Pancreas (tissue), 10 donors: ENCODE results near the gene TRIM17. TPM values are rescaled to one million over a fixed set of nuclear protein-coding genes. Genes with fewer than 3 reads are reported as not detected.

Experiments
- ATAC-seq, 4 donors: fragments of 200-7000 bp; cut with Tn5 transposase; one replicate each; pipeline versions ENCODE4 v1.8.0 to v1.9.1; 2020; ENCODE audit warnings: mild to moderate bottlenecking in 4 of 4, moderate library complexity in 4 of 4
- DNase-seq, 6 donors: peaks; one replicate each; pipeline ENCODE4 v3.0.0-alpha.2; 2020
- FAIRE-seq: peaks from 2 replicates; lab custom pipeline; 2012; peaks lifted over from hg19 to GRCh38; lab: Jason Lieb, UNC
- H3K27ac ChIP-seq, 4 donors: fragments of 200-600 bp; sonication (generic); 1 replicate in 3 of 4; 2 replicates in 1 of 4; pipeline versions ENCODE4 v1.5.0 to v1.8.0; 2020
- H3K27me3 ChIP-seq, 4 donors: fragments of 200-600 bp; one replicate each; pipeline ENCODE4 v1.8.0; 2021
- H3K36me3 ChIP-seq, 3 donors: fragments of 200-600 bp; sonication (generic) in 1 of 3; one replicate each; pipeline versions ENCODE4 v1.5.0 to v1.8.0; 2020 to 2021
- H3K4me1 ChIP-seq, 3 donors: fragments of 200-600 bp; one replicate each; pipeline ENCODE4 v1.8.0; 2021
- H3K4me3 ChIP-seq, 4 donors: fragments of 200-600 bp; sonication (generic) in 2 of 4; one replicate each; pipeline versions ENCODE4 v1.5.0 to v1.8.0; 2020 to 2021
- H3K9me3 ChIP-seq, 4 donors: fragments of 200-600 bp; one replicate each; pipeline ENCODE4 v1.8.0; 2021
- CTCF ChIP-seq, 4 donors: fragments of 200-600 bp; sonication (generic) in 3 of 4; IDR thresholded peaks; one replicate each; pipeline versions ENCODE4 v1.5.0 to v1.8.0; 2021; ENCODE audit warnings: antibody characterized with exemption in 4 of 4
- WGBS, 2 donors: extraction: QIAGEN DNeasy Blood & Tissue Kit; methylation state at CpG; one replicate each; pipeline ENCODE4 v1.1.7; 2013; 5-methylcytosine and 5-hydroxymethylcytosine counted together
- intact Hi-C, 3 donors: fragments of 100-400 bp; cut with DNase I; formaldehyde crosslinking; loops; one replicate each; pipeline versions ENCODE4 v1.11.1 to v1.14.2; 2022
- polyA plus RNA-seq, 2 donors: library from polyadenylated mRNA; stranded (reverse); fragments of 200-250 nt; gene quantifications; one replicate each; pipeline ENCODE4 v1.2.3, GENCODE V29; 2013
- total RNA-seq, 6 donors: library from RNA; stranded (reverse); fragmentation: NEBNext Ultra II Directional in 4 of 6; extraction: Animal tissue kit (Norgen Biotek cat#: 25700) in 4 of 6; gene quantifications; one replicate each; pipeline versions ENCODE4 v1.2.1 to v1.2.4, GENCODE V29; 2021 to 2023
- donor health status: healthy with polysubstance abuse.
- donor health status: DM: no; HTN: no; CAD: no; lungs with moderate emphysema.
- donor health status: DM: no; HTN: no; CAD: no.
- donor health status: control.
- donor health status: control.
- donor health status: Bipolar disorder and iron deficiency.
- donor health status: DM: yes; HTN: yes; CAD: no.
- donor health status: DM: no; HTN: no; CAD: no.
- donor health status: DM: no; HTN: no; CAD: no.
- donor health status: DM: yes; HTN: yes; CAD: no.

Gene TRIM17
- total and polyA plus RNA-seq, 8 donors: 0.14 to 2.4 (median 0.38) TPM; not detected in 1

- FAIRE-seq (no peak), DNase-seq (no peak), ATAC-seq (no peak)
- no peak for TF ChIP-seq CTCF (IDR thresholded peaks at IDR 0.05)
- Histone ChIP-seq H3K36me3 (no peaks in the 10 kb centered on the region), H3K27ac (no peak overlapping the region), H3K4me3 (no peak overlapping the region), H3K27me3 (no peaks in the 10 kb centered on the region), H3K9me3 (no peaks in the 10 kb centered on the region), H3K4me1 (no peaks in the 10 kb centered on the region)
- WGBS, 2 donors: 48 to 57% methylated on average over 4 of the region's 4 CpGs
- intact Hi-C loops: no loop called here
Observed at GRCh38 chr1:228428412-228428811, 11.8 kb upstream of the TRIM17 start.

GRCh38 chr1:228426518-228427175 is 10.0 kb upstream of the TRIM17 start:
- no peak for TF ChIP-seq CTCF (IDR thresholded peaks at IDR 0.05)
- H3K4me1 ChIP-seq: no peaks in the 10 kb centered on the region
- WGBS, 2 donors: 47 to 67% methylated on average over 5 of the region's 5 CpGs
- intact Hi-C loops: no loop called here
- H3K36me3 ChIP-seq: no peaks in the 10 kb centered on the region
- ATAC-seq (no peak), FAIRE-seq (no peak), DNase-seq (no peak)
- H3K4me3 ChIP-seq: no peak overlapping the region
- no peak overlapping the region for H3K27ac ChIP-seq
- H3K9me3 ChIP-seq: no peaks in the 10 kb centered on the region
- no peaks in the 10 kb centered on the region for H3K27me3 ChIP-seq

GRCh38 chr1:228424685-228425660 is 8.3 kb upstream of the TRIM17 start:
- H3K27me3 ChIP-seq: no peaks in the 10 kb centered on the region

GRCh38 chr1:228423404-228424053 is 6.9 kb upstream of the TRIM17 start:
- H3K36me3 ChIP-seq: no peaks in the 10 kb centered on the region
- ATAC-seq: peak in 2 of 4 donors; percentile 53 to 80
- no peaks in the 10 kb centered on the region for H3K9me3 ChIP-seq
- DNase-seq: no peak
- intact Hi-C loops: no loop called here
- no peak for FAIRE-seq
- no peak for TF ChIP-seq CTCF (IDR thresholded peaks at IDR 0.05)
- H3K27ac ChIP-seq: no peak overlapping the region
- no peak overlapping the region for H3K4me3 ChIP-seq
- H3K27me3 ChIP-seq: no peaks in the 10 kb centered on the region
- H3K4me1 ChIP-seq: no peaks in the 10 kb centered on the region
- WGBS, 2 donors: 63 to 75% methylated on average over 7 of the region's 7 CpGs

More at GRCh38 chr1:228424685-228425660, 8.3 kb upstream of the TRIM17 start:
- FAIRE-seq (no peak), DNase-seq (no peak), ATAC-seq (no peak)
- TF ChIP-seq CTCF (IDR thresholded peaks at IDR 0.05): no peak
- intact Hi-C loops: no loop called here
- Histone ChIP-seq H3K36me3 (no peaks in the 10 kb centered on the region), H3K27ac (no peak overlapping the region), H3K4me1 (no peaks in the 10 kb centered on the region), H3K4me3 (no peak overlapping the region), H3K9me3 (no peaks in the 10 kb centered on the region)
- 95% methylated on average over 62 of the region's 62 CpGs for WGBS, 2 donors
